Ascending aorta (tissue), 2 donors: Measurements from ENCODE around the gene CLCN7. TPM values are rescaled to one million over a fixed set of nuclear protein-coding genes. Genes with fewer than 3 reads are reported as not detected.

Experiments used
- DNase-seq, 2 donors: peaks; one replicate each; pipeline ENCODE4 v3.0.0-alpha.2; 2019; ENCODE audit warnings: low spot score in 2 of 2
- H3K27ac ChIP-seq, 2 donors: fragments of 200-600 bp; sonication (generic); one replicate each; pipeline ENCODE4 v1.5.1; 2016 to 2017; ENCODE audit warnings: mild to moderate bottlenecking in 1 of 2
- H3K27me3 ChIP-seq: fragments of 200-600 bp; sonication (generic); one replicate; pipeline ENCODE4 v1.5.1; 2017
- H3K36me3 ChIP-seq, 2 donors: fragments of 200-600 bp; sonication (generic); one replicate each; pipeline ENCODE4 v1.5.1; 2016
- H3K4me1 ChIP-seq, 2 donors: fragments of 200-600 bp; sonication (generic); one replicate each; pipeline ENCODE4 v1.5.1; 2016 to 2017; ENCODE audit warnings: mild to moderate bottlenecking in 1 of 2
- H3K4me3 ChIP-seq, 2 donors: fragments of 200-600 bp; sonication (generic); one replicate each; pipeline ENCODE4 v1.5.1; 2016 to 2017; ENCODE audit warnings: mild to moderate bottlenecking in 1 of 2
- H3K9me3 ChIP-seq, 2 donors: fragments of 200-600 bp; sonication (generic); one replicate each; pipeline ENCODE4 v1.5.1; 2016
- CTCF ChIP-seq, 3 experiments: fragments of 200-600 bp in 2 of 3; fragments of 450-650 bp in 1 of 3; sonication (generic) in 2 of 3; IDR thresholded peaks; one replicate each; pipeline ENCODE4 v1.5.1; 2016 to 2019; ENCODE audit warnings: antibody characterized with exemption in 3 of 3, mild to moderate bottlenecking in 1 of 3, moderate library complexity in 1 of 3
- intact Hi-C: fragments of 100-400 bp; cut with DNase I; formaldehyde crosslinking; loops from one replicate; pipeline ENCODE4 v1.15.1; 2023
- total RNA-seq: library from RNA; depleted of rRNA; stranded (reverse); fragments of >200 nt; gene quantifications from one replicate; pipeline ENCODE4 v1.1.0, GENCODE V29; 2016

CLCN7 gene
- total RNA-seq, 1 donor from 2014 or later = 108 TPM

- no peak overlapping the region for H3K27ac ChIP-seq
- no peaks in the 10 kb centered on the region for H3K9me3 ChIP-seq
- TF ChIP-seq CTCF (IDR thresholded peaks at IDR 0.05) = no peak
- intact Hi-C loops = no loop called here
- no peaks in the 10 kb centered on the region for H3K27me3 ChIP-seq
- H3K4me1 ChIP-seq = no peaks in the 10 kb centered on the region
- H3K4me3 ChIP-seq = no peak overlapping the region
- H3K36me3 ChIP-seq = no peaks in the 10 kb centered on the region
- no peak for DNase-seq
Measured at GRCh38 chr16:1429012-1429411, 45.8 kb downstream of the CLCN7 start.

DNA sequence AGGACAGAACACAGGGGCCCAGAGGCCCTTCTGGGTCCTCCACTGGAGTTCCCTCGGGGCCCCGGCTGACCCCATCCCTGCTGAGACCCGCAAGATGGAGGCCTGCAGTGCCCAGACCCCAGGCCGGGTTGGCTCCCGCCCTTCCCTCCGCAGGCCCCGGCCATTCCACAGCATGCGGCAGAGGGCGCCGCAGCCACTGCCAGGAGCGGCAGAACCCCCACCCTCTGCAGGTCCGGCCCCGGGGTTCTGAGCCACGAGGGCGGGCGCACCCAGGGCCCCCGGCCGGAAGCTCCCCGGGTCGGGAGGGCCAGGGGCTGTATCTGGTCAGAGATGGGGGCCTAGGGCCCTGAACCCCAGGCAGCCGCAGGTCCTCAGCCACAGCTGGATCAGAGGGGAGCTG, 46.3 kb downstream of the CLCN7 start:
- no peak for DNase-seq
- Histone ChIP-seq H3K27ac (no peak overlapping the region), H3K4me3 (no peak overlapping the region), H3K36me3 (no peaks in the 10 kb centered on the region), H3K4me1 (no peaks in the 10 kb centered on the region), H3K27me3 (no peaks in the 10 kb centered on the region), H3K9me3 (no peaks in the 10 kb centered on the region)
- intact Hi-C loops = no loop called here
- no peak for TF ChIP-seq CTCF (IDR thresholded peaks at IDR 0.05)

GRCh38 chr16:1427473-1428461, 47.1 kb downstream of the CLCN7 start:
- Histone ChIP-seq H3K4me1 (no peaks in the 10 kb centered on the region), H3K36me3 (no peaks in the 10 kb centered on the region), H3K27me3 (no peaks in the 10 kb centered on the region), H3K27ac (no peak overlapping the region), H3K4me3 (no peak overlapping the region), H3K9me3 (no peaks in the 10 kb centered on the region)
- intact Hi-C loops = no loop called here
- no peak for TF ChIP-seq CTCF (IDR thresholded peaks at IDR 0.05)
- no peak for DNase-seq

- no peak for DNase-seq
- H3K27me3 ChIP-seq = no peaks in the 10 kb centered on the region
- intact Hi-C loops = no loop called here
- no peaks in the 10 kb centered on the region for H3K36me3 ChIP-seq
- no peaks in the 10 kb centered on the region for H3K4me1 ChIP-seq
- H3K27ac ChIP-seq = no peak overlapping the region
- no peak overlapping the region for H3K4me3 ChIP-seq
- TF ChIP-seq CTCF (IDR thresholded peaks at IDR 0.05) = no peak
- no peaks in the 10 kb centered on the region for H3K9me3 ChIP-seq
Measured at GRCh38 chr16:1426734-1427471, 47.9 kb downstream of the CLCN7 start.

DNA sequence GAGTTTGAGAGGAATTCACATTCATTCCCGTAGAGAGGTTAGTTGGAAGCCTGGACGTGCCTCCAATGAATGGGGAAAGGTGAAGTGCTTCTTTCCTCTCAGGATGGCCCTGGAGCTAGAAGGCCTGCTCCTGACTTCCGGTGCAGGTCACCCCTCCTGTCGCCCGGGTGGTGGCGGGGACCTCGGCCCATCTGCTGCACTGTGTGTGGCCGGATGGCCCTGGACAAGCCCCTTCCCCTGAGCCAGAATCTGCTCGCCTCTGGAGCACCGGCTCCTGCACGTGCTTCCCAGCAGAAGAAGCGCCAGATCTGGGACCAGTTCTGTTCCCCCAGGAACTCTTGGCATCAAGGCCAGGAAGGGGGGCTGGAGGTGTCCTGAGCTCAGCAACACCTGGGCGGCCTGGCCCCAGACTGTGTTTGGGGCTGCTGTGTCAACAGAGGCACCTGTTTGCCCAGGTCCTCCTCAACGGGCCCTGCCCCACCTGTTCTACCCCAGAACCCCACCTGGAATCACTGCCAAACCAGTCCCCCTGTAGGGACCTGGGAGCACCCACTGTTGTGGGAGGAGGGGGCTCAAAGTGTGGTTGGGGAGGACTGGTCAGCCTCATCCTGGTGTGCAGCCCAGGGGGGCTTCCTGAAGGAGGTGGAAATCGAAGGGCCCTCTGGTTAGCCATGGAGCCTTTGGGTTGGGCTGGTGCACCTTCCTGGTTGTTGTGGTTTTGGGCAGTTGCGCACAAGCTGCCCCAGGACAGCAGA, 49.0 kb downstream of the CLCN7 start:
- Histone ChIP-seq H3K9me3 (no peaks in the 10 kb centered on the region), H3K4me1 (peaks cover 0 to 4% of the 10 kb centered on the region in 2 donors), H3K36me3 (no peaks in the 10 kb centered on the region), H3K27me3 (no peaks in the 10 kb centered on the region), H3K27ac (no peak overlapping the region), H3K4me3 (no peak overlapping the region)
- DNase-seq = no peak
- TF ChIP-seq CTCF (IDR thresholded peaks at IDR 0.05) = no peak
- intact Hi-C loops = no loop called here
